HepG2 (cell line): ENCODE results near the gene CISD1. TPM values are rescaled to one million over a fixed set of nuclear protein-coding genes. Genes with fewer than 3 reads are reported as not detected.

Experiments
- ARNTL ChIP-seq: sonication (generic); formaldehyde crosslinking; IDR thresholded peaks from 2 replicates; pipeline ENCODE4 v1.4.0; 2020; ENCODE audit warnings: mild to moderate bottlenecking, missing genetic modification reagents
- CEBPB ChIP-seq: IDR thresholded peaks from 2 replicates; pipeline ENCODE4 v1.6.1; 2011; ENCODE audit warnings: low read depth, low read length, improper control_type of control experiment, borderline replicate concordance
- HNRNPL ChIP-seq: fragments of 200-400 bp; formaldehyde crosslinking; IDR thresholded peaks from 2 replicates; pipeline ENCODE4 v1.6.1; 2017; ENCODE audit warnings: mild to moderate bottlenecking, low read depth, low read length
- HOXD1 ChIP-seq: sonication (generic); formaldehyde crosslinking; IDR thresholded peaks from 2 replicates; pipeline ENCODE4 v1.5.0; 2020; ENCODE audit warnings: missing genetic modification reagents
- KLF11 ChIP-seq: IDR thresholded peaks from 2 replicates; pipeline ENCODE4 v1.6.1; 2016; ENCODE audit warnings: missing compliant biosample characterization
- KLF15 ChIP-seq: sonication (generic); formaldehyde crosslinking; IDR thresholded peaks from 2 replicates; pipeline ENCODE4 v1.8.1; 2023; ENCODE audit warnings: borderline replicate concordance, mild to moderate bottlenecking, inconsistent platforms, missing genetic modification reagents, mixed read lengths
- MAZ ChIP-seq, 2 experiments: sonication (generic) in 1 of 2; formaldehyde crosslinking in 1 of 2; IDR thresholded peaks; 2 replicates each; pipeline versions ENCODE4 v1.5.0 to v1.6.1; 2012 to 2020; ENCODE audit warnings: low read depth in 2 of 2, mild to moderate bottlenecking in 2 of 2, borderline replicate concordance in 1 of 2, improper control_type of control experiment in 1 of 2, low read length in 1 of 2, missing genetic modification reagents in 1 of 2, moderate library complexity in 1 of 2
- MBD4 ChIP-seq: IDR thresholded peaks from 2 replicates; pipeline ENCODE4 v1.6.1; 2012; ENCODE audit warnings: low read length, inconsistent platforms, borderline replicate concordance
- PITX1 ChIP-seq: sonication (generic); formaldehyde crosslinking; IDR thresholded peaks from 2 replicates; pipeline ENCODE4 v1.5.1; 2020; ENCODE audit warnings: mild to moderate bottlenecking, missing genetic modification reagents
- RBAK ChIP-seq: sonication (generic); formaldehyde crosslinking; IDR thresholded peaks from 2 replicates; pipeline ENCODE4 v1.5.1; 2020; ENCODE audit warnings: mild to moderate bottlenecking, missing genetic modification reagents
- SIN3A ChIP-seq: IDR thresholded peaks from 2 replicates; pipeline ENCODE4 v1.6.1; 2011; ENCODE audit warnings: low read depth, mild to moderate bottlenecking, control low read depth, low read length, borderline replicate concordance
- TOE1 ChIP-seq: sonication (generic); formaldehyde crosslinking; IDR thresholded peaks from 2 replicates; pipeline ENCODE4 v1.4.0; 2020; ENCODE audit warnings: mild to moderate bottlenecking, missing genetic modification reagents
- ZNF251 ChIP-seq: sonication (generic); formaldehyde crosslinking; IDR thresholded peaks from 2 replicates; pipeline ENCODE4 v1.9.0; 2021; ENCODE audit warnings: mild to moderate bottlenecking, missing genetic modification reagents
- ZNF331 ChIP-seq: sonication (generic); formaldehyde crosslinking; IDR thresholded peaks from 2 replicates; pipeline ENCODE4 v1.4.0; 2020; ENCODE audit warnings: missing genetic modification reagents
- ZNF432 ChIP-seq: sonication (generic); formaldehyde crosslinking; IDR thresholded peaks from 2 replicates; pipeline ENCODE4 v1.5.0; 2020; ENCODE audit warnings: missing genetic modification reagents, mild to moderate bottlenecking, borderline replicate concordance
- ZSCAN22 ChIP-seq: sonication (generic); formaldehyde crosslinking; IDR thresholded peaks from 2 replicates; pipeline ENCODE4 v1.4.0; 2020; ENCODE audit warnings: mild to moderate bottlenecking, missing genetic modification reagents
- polyA plus RNA-seq, 8 experiments: library from polyadenylated mRNA; depleted of rRNA in 3 of 8; stranded (reverse) in 7 of 8; unstranded in 1 of 8; fragments of >200 nt; fragmentation: Illumina TruSeq in 4 of 8; extraction: Trizol in 4 of 8; gene quantifications; 2 replicates each; pipeline versions ENCODE4 v1.2.1 to v1.2.3, GENCODE V29; 2011 to 2016; ENCODE audit warnings: low read depth in 4 of 8, missing spikeins in 1 of 8, mixed read lengths in 1 of 8; ENCODE audit not compliant: insufficient read depth in 1 of 8
- total RNA-seq, 5 experiments: library from RNA; depleted of rRNA; stranded (reverse); fragments of >200 nt; fragmentation: Illumina TruSeq; extraction: Trizol; gene quantifications; 2 replicates each; pipeline ENCODE4 v1.2.3, GENCODE V29; 2016; ENCODE audit warnings: low read depth in 1 of 5
- TF ChIP-seq, protein P1 (sequence below): sonication (generic); formaldehyde crosslinking; IDR thresholded peaks from 2 replicates; pipeline ENCODE4 v1.5.1; 2020; ENCODE audit warnings: mild to moderate bottlenecking, moderate library complexity, missing genetic modification reagents
- TF ChIP-seq, protein P2 (sequence below): sonication (generic); formaldehyde crosslinking; IDR thresholded peaks from one replicate; pipeline ENCODE4 v1.5.1; 2020; ENCODE audit warnings: mild to moderate bottlenecking, missing genetic modification reagents; ENCODE audit errors: not compliant biosample characterization
- TF ChIP-seq, protein P3 (sequence below): sonication (generic); formaldehyde crosslinking; IDR thresholded peaks from 2 replicates; pipeline ENCODE4 v1.4.0; 2020; ENCODE audit warnings: missing genetic modification reagents

The CISD1 gene
- total and polyA plus RNA-seq, 2 of the 13 experiments (the other 11 are each of a cell fraction or from before 2014, with no cell fraction given): 63.4 to 78.9 TPM

DNA sequence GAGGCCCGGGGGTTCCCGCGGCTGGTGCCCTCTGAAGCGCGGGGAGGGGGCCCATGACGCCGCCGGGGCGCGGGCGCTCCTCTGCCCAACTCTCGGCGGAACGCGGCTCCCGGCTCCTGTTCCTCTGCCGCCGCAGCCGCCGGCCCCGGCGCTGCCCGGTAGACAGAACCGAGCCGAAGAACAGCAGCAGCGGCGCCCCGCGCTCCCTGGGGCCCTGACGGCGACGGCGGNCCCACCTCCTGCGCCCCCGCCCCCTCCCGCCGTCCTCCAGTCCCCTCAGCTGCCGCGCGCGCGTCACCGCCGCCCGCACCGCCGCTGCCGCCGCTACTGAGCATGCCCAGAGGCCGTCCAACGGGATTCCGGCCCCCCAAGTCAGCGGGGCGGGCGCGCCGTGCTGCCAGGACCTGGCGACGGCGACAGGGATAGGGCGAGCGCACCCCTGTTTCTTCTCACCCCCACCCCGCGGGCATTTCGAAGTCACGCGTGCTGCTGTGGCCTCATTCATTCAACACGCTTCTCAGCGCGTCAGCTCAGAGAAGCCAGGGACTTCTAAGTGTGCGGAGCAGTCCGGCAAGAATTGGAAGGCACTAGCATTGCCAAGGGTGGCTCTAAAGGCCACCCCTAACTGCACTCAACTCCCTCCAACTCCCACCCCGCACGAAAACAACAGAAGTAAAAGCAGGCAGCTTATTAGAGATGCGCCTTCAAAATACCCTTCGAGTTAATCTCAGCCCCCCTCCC lies 1.1 kb upstream of the CISD1 start, which contains the start of gene IPMK (continued):
- TF ChIP-seq, protein P1, sequence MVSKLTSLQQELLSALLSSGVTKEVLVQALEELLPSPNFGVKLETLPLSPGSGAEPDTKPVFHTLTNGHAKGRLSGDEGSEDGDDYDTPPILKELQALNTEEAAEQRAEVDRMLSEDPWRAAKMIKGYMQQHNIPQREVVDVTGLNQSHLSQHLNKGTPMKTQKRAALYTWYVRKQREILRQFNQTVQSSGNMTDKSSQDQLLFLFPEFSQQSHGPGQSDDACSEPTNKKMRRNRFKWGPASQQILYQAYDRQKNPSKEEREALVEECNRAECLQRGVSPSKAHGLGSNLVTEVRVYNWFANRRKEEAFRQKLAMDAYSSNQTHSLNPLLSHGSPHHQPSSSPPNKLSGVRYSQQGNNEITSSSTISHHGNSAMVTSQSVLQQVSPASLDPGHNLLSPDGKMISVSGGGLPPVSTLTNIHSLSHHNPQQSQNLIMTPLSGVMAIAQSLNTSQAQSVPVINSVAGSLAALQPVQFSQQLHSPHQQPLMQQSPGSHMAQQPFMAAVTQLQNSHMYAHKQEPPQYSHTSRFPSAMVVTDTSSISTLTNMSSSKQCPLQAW (CRISPR knock-in tag): no peak
- TF ChIP-seq TOE1 (CRISPR knock-in tag) (no peak), KLF11 (CRISPR knock-in tag) (no peak), ZNF331 (CRISPR knock-in tag) (0 out of 2 replicates have a peak, but pooled peaks have one; percentile 16), RBAK (CRISPR knock-in tag) (no peak), CEBPB (no peak), MBD4 (no peak), MAZ (IDR thresholded peaks at IDR 0.05; ENCODE audit: borderline replicate concordance, low read depth, low read length) (no peak), MAZ (CRISPR knock-in tag; IDR thresholded peaks at IDR 0.05; ENCODE audit: low read depth) (peak; percentile 53; the same call in 1 of the 2 replicates), ZNF432 (no peak), ZNF251 (CRISPR knock-in tag) (no peak), HOXD1 (no peak), SIN3A (peak; percentile 98), ARNTL (CRISPR knock-in tag) (no peak), ZSCAN22 (no peak), HNRNPL (0 out of 2 replicates have a peak, but pooled peaks have one; percentile 22), PITX1 (CRISPR knock-in tag) (peak; percentile 65; the same call in 1 of the 2 replicates), KLF15 (CRISPR knock-in tag) (no peak)
- TF ChIP-seq, protein P2, sequence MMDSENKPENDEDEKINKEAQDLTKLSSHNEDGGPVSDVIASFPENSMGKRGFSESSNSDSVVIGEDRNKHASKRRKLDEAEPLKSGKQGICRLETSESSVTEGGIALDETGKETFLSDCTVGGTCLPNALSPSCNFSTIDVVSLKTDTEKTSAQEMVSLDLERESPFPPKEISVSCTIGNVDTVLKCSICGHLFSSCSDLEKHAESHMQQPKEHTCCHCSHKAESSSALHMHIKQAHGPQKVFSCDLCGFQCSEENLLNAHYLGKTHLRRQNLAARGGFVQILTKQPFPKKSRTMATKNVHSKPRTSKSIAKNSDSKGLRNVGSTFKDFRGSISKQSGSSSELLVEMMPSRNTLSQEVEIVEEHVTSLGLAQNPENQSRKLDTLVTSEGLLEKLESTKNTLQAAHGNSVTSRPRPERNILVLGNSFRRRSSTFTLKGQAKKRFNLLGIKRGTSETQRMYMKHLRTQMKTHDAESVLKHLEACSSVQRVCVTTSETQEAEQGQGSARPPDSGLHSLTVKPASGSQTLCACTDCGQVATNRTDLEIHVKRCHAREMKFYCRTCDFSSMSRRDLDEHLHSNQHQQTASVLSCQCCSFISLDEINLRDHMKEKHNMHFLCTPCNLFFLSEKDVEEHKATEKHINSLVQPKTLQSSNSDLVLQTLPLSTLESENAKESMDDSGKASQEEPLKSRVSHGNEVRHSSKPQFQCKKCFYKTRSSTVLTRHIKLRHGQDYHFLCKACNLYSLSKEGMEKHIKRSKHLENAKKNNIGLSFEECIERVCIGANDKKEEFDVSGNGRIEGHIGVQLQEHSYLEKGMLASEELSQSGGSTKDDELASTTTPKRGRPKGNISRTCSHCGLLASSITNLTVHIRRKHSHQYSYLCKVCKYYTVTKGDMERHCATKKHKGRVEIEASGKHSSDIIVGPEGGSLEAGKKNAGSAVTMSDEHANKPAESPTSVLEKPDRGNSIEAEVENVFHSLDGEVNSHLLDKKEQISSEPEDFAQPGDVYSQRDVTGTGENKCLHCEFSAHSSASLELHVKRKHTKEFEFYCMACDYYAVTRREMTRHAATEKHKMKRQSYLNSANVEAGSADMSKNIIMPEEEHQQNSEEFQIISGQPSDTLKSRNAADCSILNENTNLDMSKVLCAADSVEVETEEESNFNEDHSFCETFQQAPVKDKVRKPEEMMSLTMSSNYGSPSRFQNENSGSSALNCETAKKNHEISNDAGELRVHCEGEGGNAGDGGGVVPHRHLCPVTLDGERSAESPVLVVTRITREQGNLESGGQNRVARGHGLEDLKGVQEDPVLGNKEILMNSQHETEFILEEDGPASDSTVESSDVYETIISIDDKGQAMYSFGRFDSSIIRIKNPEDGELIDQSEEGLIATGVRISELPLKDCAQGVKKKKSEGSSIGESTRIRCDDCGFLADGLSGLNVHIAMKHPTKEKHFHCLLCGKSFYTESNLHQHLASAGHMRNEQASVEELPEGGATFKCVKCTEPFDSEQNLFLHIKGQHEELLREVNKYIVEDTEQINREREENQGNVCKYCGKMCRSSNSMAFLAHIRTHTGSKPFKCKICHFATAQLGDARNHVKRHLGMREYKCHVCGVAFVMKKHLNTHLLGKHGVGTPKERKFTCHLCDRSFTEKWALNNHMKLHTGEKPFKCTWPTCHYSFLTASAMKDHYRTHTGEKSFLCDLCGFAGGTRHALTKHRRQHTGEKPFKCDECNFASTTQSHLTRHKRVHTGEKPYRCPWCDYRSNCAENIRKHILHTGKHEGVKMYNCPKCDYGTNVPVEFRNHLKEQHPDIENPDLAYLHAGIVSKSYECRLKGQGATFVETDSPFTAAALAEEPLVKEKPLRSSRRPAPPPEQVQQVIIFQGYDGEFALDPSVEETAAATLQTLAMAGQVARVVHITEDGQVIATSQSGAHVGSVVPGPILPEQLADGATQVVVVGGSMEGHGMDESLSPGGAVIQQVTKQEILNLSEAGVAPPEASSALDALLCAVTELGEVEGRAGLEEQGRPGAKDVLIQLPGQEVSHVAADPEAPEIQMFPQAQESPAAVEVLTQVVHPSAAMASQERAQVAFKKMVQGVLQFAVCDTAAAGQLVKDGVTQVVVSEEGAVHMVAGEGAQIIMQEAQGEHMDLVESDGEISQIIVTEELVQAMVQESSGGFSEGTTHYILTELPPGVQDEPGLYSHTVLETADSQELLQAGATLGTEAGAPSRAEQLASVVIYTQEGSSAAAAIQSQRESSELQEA (CRISPR knock-in tag): no peak
- TF ChIP-seq, protein P3, sequence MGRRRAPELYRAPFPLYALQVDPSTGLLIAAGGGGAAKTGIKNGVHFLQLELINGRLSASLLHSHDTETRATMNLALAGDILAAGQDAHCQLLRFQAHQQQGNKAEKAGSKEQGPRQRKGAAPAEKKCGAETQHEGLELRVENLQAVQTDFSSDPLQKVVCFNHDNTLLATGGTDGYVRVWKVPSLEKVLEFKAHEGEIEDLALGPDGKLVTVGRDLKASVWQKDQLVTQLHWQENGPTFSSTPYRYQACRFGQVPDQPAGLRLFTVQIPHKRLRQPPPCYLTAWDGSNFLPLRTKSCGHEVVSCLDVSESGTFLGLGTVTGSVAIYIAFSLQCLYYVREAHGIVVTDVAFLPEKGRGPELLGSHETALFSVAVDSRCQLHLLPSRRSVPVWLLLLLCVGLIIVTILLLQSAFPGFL (CRISPR knock-in tag): no peak
